Loucy (cell line): ENCODE data around the gene BRD2.

Experiments used
- H2AFZ ChIP-seq: fragments of 200-600 bp; sonication (generic); 2 replicates; pipeline ENCODE4 v1.6.0; 2016; ENCODE audit warnings: antibody characterized with exemption, mild to moderate bottlenecking, low read length, moderate library complexity
- H3F3A ChIP-seq: fragments of 200-600 bp; 2 replicates; pipeline ENCODE4 v1.6.0; 2016; ENCODE audit warnings: antibody characterized with exemption, low read depth, mild to moderate bottlenecking
- H3K27me3 ChIP-seq: fragments of 200-600 bp; sonication (generic); 2 replicates; pipeline ENCODE4 v1.6.1; 2014; ENCODE audit warnings: low read length, mild to moderate bottlenecking; ENCODE audit not compliant: insufficient read depth, poor library complexity, severe bottlenecking
- H3K36me3 ChIP-seq: fragments of 200-600 bp; sonication (generic); 2 replicates; pipeline ENCODE4 v1.6.1; 2016; ENCODE audit warnings: low read length; ENCODE audit not compliant: insufficient read depth
- H3K4me1 ChIP-seq: fragments of 200-600 bp; sonication (generic); 2 replicates; pipeline ENCODE4 v1.5.1; 2014; ENCODE audit warnings: low read length, mild to moderate bottlenecking; ENCODE audit not compliant: insufficient read depth, poor library complexity, severe bottlenecking
- H3K4me2 ChIP-seq: fragments of 200-600 bp; sonication (generic); 2 replicates; pipeline ENCODE4 v1.6.0; 2014; ENCODE audit warnings: antibody characterized with exemption, low read length, low read depth, mild to moderate bottlenecking; ENCODE audit not compliant: poor library complexity, severe bottlenecking
- H3K4me3 ChIP-seq: fragments of 200-600 bp; sonication (generic); 2 replicates; pipeline ENCODE4 v1.5.1; 2014; ENCODE audit warnings: low read length, mild to moderate bottlenecking, mixed read lengths; ENCODE audit not compliant: poor library complexity, severe bottlenecking
- H3K79me2 ChIP-seq: fragments of 200-600 bp; sonication (generic); 2 replicates; pipeline ENCODE4 v1.6.1; 2014; ENCODE audit warnings: low read length; ENCODE audit not compliant: insufficient read depth
- H3K9ac ChIP-seq: fragments of 200-600 bp; sonication (generic); 2 replicates; pipeline ENCODE4 v1.6.0; 2014; ENCODE audit warnings: mild to moderate bottlenecking, low read depth, low read length, moderate library complexity; ENCODE audit not compliant: poor library complexity, severe bottlenecking
- H3K9me2 ChIP-seq: fragments of 200-600 bp; sonication (generic); replicated peaks from 2 replicates; pipeline ENCODE4 v1.6.1; 2016; ENCODE audit warnings: low read depth, low read length, mixed read lengths
- H3K9me3 ChIP-seq: fragments of 200-600 bp; sonication (generic); 2 replicates; pipeline ENCODE4 v1.6.1; 2014; ENCODE audit warnings: mild to moderate bottlenecking, antibody characterized with exemption, low read length, low read depth; ENCODE audit not compliant: insufficient read depth
- H4K20me1 ChIP-seq: fragments of 200-600 bp; sonication (generic); 2 replicates; pipeline ENCODE4 v1.6.0; 2014; ENCODE audit warnings: antibody characterized with exemption, low read length, mild to moderate bottlenecking; ENCODE audit not compliant: insufficient read depth, poor library complexity, severe bottlenecking
- CTCF ChIP-seq: fragments of 200-600 bp; sonication (generic); conservative IDR thresholded peaks from 2 replicates; pipeline ENCODE4 v1.5.1; 2014; ENCODE audit warnings: mild to moderate bottlenecking, antibody characterized with exemption, low read length
- EZH2phosphoT487 ChIP-seq: fragments of 200-600 bp; IDR thresholded peaks from 2 replicates; pipeline ENCODE4 v1.6.1; 2018; ENCODE audit warnings: antibody characterized with exemption, mild to moderate bottlenecking, moderate library complexity, borderline replicate concordance

The BRD2 gene

GRCh38 chr6:33019372-33019771 lies 51.0 kb downstream of the BRD2 start:
- H3K4me3 ChIP-seq: no peak overlapping the region
- H3K36me3 ChIP-seq: no peaks in the 10 kb centered on the region
- no peaks in the 10 kb centered on the region for H4K20me1 ChIP-seq
- no peaks in the 10 kb centered on the region for H3F3A ChIP-seq
- H3K4me1 ChIP-seq: peaks cover 9% of the 10 kb centered on the region
- no peaks in the 10 kb centered on the region for H3K9me3 ChIP-seq
- peak overlapping the region; percentile 78 for H2AFZ ChIP-seq
- peak overlapping the region; percentile 27 for H3K9ac ChIP-seq
- H3K4me2 ChIP-seq: peak overlapping the region; percentile 51
- H3K27me3 ChIP-seq: no peaks in the 10 kb centered on the region
- no peak for TF ChIP-seq EZH2phosphoT487
- TF ChIP-seq CTCF: no peak
- no peaks in the 10 kb centered on the region for H3K9me2 ChIP-seq
- no peaks in the 10 kb centered on the region for H3K79me2 ChIP-seq

GRCh38 chr6:33021917-33022316 lies 53.5 kb downstream of the BRD2 start:
- Histone ChIP-seq H3F3A (no peaks in the 10 kb centered on the region), H3K4me3 (no peak overlapping the region), H3K27me3 (no peaks in the 10 kb centered on the region), H3K9me3 (no peaks in the 10 kb centered on the region), H3K9me2 (no peaks in the 10 kb centered on the region), H3K9ac (no peak overlapping the region), H3K36me3 (no peaks in the 10 kb centered on the region), H3K4me1 (peaks cover 9% of the 10 kb centered on the region), H4K20me1 (no peaks in the 10 kb centered on the region), H3K79me2 (no peaks in the 10 kb centered on the region), H2AFZ (no peak overlapping the region), H3K4me2 (no peak overlapping the region)
- TF ChIP-seq EZH2phosphoT487 (no peak), CTCF (no peak)

GRCh38 chr6:33023536-33023935 lies 55.1 kb downstream of the BRD2 start:
- Histone ChIP-seq H3K27me3 (no peaks in the 10 kb centered on the region), H3K79me2 (no peaks in the 10 kb centered on the region), H3K9me3 (no peaks in the 10 kb centered on the region), H3F3A (no peaks in the 10 kb centered on the region), H3K9ac (no peak overlapping the region), H2AFZ (no peak overlapping the region), H3K4me1 (peaks cover 9% of the 10 kb centered on the region), H4K20me1 (no peaks in the 10 kb centered on the region), H3K4me2 (no peak overlapping the region), H3K9me2 (no peaks in the 10 kb centered on the region), H3K36me3 (no peaks in the 10 kb centered on the region), H3K4me3 (no peak overlapping the region)
- no peak for TF ChIP-seq EZH2phosphoT487
- no peak for TF ChIP-seq CTCF
